Caco-2 (cell line): ENCODE data around the gene NUP160. TPM values are rescaled to one million over a fixed set of nuclear protein-coding genes. Genes with fewer than 3 reads are reported as not detected.
"Not testable (repeated sequence)": the region's sequence is repeated elsewhere in the genome, so short reads cannot be mapped to it uniquely, and the experiment has no call there.

Source experiments
- BruUV-seq: library from RNA; stranded (reverse); fragments of 400-500 nt; replicated peaks from 2 replicates; lab custom pipeline; 2021; lab: Mats Ljungman, UMichigan
- CTCF ChIA-PET: fragments of 300-600 bp; sonication (Branson Sonifier 250); formaldehyde crosslinking; loops from one replicate; lab custom pipeline; 2022; ENCODE audit warnings: antibody characterized with exemption; lab: Charles Lee
- POLR2A ChIA-PET: fragments of 300-600 bp; sonication (Branson Sonifier 250); formaldehyde crosslinking; loops from one replicate; lab custom pipeline; 2022; ENCODE audit warnings: antibody characterized with exemption; lab: Charles Lee
- DNase-seq, 2 experiments: peaks; one replicate each; pipeline versions ENCODE4 v3.0.0 to v3.0.0-alpha.2; 2020 to 2022
- H3K27me3 ChIP-seq: replicated peaks from 2 replicates; pipeline ENCODE4 v1.6.0; 2011; ENCODE audit warnings: low read length; ENCODE audit not compliant: control insufficient read depth, insufficient read depth
- H3K36me3 ChIP-seq: 2 replicates; pipeline ENCODE4 v1.5.1; 2011; ENCODE audit warnings: low read length; ENCODE audit not compliant: control insufficient read depth, insufficient read depth
- H3K4me1 ChIP-seq: fragments of 250-450 bp; sonication (Bioruptor Pico); 2 replicates; pipeline ENCODE4 v1.5.1; 2020; ENCODE audit warnings: mild to moderate bottlenecking
- H3K4me3 ChIP-seq: 2 replicates; pipeline ENCODE4 v1.5.1; 2011; ENCODE audit warnings: low read depth, mild to moderate bottlenecking, control low read depth, low read length
- H3K9me3 ChIP-seq: fragments of 250-450 bp; sonication (Bioruptor Pico); 2 replicates; pipeline ENCODE4 v1.5.1; 2020; ENCODE audit warnings: mild to moderate bottlenecking, moderate library complexity
- H3K27ac Mint-ChIP-seq: one replicate; pipeline ENCODE4 v1.8.0; 2022; ENCODE audit warnings: mixed read lengths; ENCODE audit not compliant: unreplicated experiment
- H3K27me3 Mint-ChIP-seq: one replicate; pipeline ENCODE4 v1.8.0; 2022; ENCODE audit warnings: mixed read lengths; ENCODE audit not compliant: insufficient read depth, unreplicated experiment
- H3K36me3 Mint-ChIP-seq: one replicate; pipeline ENCODE4 v1.8.0; 2022; ENCODE audit warnings: mild to moderate bottlenecking, mixed read lengths; ENCODE audit not compliant: insufficient read depth, unreplicated experiment
- H3K4me1 Mint-ChIP-seq: one replicate; pipeline ENCODE4 v1.8.0; 2022; ENCODE audit warnings: low read depth, mixed read lengths; ENCODE audit not compliant: unreplicated experiment
- H3K4me3 Mint-ChIP-seq: one replicate; pipeline ENCODE4 v1.8.0; 2022; ENCODE audit warnings: mild to moderate bottlenecking, moderate library complexity, mixed read lengths; ENCODE audit not compliant: unreplicated experiment
- H3K9me3 Mint-ChIP-seq: one replicate; pipeline ENCODE4 v1.8.0; 2022; ENCODE audit warnings: mixed read lengths; ENCODE audit not compliant: unreplicated experiment
- intact Hi-C: fragments of 100-400 bp; cut with micrococcal nuclease; formaldehyde crosslinking; loops from one replicate; pipeline ENCODE4 v1.10.0; 2022; ENCODE audit not compliant: unreplicated experiment
- total RNA-seq: library from RNA; stranded (reverse); gene quantifications from 2 replicates; pipeline ENCODE4 v1.2.3, GENCODE V29; 2022
- TF ChIP-seq, protein P1 (sequence below), 2 experiments: fragments of 200-600 bp in 1 of 2; IDR thresholded peaks; 1 replicate in 1 of 2; 2 replicates in 1 of 2; pipeline versions ENCODE4 v1.5.1 to v1.8.0; 2011 to 2022; ENCODE audit warnings: antibody characterized with exemption in 1 of 2, control low read depth in 1 of 2, inconsistent platforms in 1 of 2, low read depth in 1 of 2, low read length in 1 of 2, mild to moderate bottlenecking in 1 of 2, moderate library complexity in 1 of 2; ENCODE audit not compliant: insufficient read depth in 1 of 2, severe bottlenecking in 1 of 2, unreplicated experiment in 1 of 2

The NUP160 gene
- total RNA-seq, 1 experiment from 2014 or later, result 72.9 TPM

- H3K27me3 Mint-ChIP-seq, result no peaks in the 10 kb centered on the region
- TF ChIP-seq, protein P1, sequence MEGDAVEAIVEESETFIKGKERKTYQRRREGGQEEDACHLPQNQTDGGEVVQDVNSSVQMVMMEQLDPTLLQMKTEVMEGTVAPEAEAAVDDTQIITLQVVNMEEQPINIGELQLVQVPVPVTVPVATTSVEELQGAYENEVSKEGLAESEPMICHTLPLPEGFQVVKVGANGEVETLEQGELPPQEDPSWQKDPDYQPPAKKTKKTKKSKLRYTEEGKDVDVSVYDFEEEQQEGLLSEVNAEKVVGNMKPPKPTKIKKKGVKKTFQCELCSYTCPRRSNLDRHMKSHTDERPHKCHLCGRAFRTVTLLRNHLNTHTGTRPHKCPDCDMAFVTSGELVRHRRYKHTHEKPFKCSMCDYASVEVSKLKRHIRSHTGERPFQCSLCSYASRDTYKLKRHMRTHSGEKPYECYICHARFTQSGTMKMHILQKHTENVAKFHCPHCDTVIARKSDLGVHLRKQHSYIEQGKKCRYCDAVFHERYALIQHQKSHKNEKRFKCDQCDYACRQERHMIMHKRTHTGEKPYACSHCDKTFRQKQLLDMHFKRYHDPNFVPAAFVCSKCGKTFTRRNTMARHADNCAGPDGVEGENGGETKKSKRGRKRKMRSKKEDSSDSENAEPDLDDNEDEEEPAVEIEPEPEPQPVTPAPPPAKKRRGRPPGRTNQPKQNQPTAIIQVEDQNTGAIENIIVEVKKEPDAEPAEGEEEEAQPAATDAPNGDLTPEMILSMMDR (IDR thresholded peaks at IDR 0.05; ENCODE audit: insufficient read depth in 1 of 2, low read depth in 1 of 2, low read length in 1 of 2, severe bottlenecking in 1 of 2, unreplicated experiment in 1 of 2), result no peak
- peaks cover 55% of the 10 kb centered on the region for H3K36me3 Mint-ChIP-seq
- intact Hi-C loops, result loop anchor here (1.0 to 5.0 kb wide), 3 partner anchors 82 to 339 kb away; partner anchors contain the start of genes MTCH2, NUP160 and PSMC3
- H3K4me1 Mint-ChIP-seq, result peaks cover 15% of the 10 kb centered on the region
- no peaks in the 10 kb centered on the region for H3K9me3 ChIP-seq
- peak overlapping the region; percentile 63 for H3K4me3 ChIP-seq
- ChIA-PET POLR2A (interaction anchor here (0.6 to 0.7 kb wide), 3 partner anchors 10 to 1406 kb away, joined by 3 to 4 read pairs (median 4); no protein-coding TSS in a partner anchor), CTCF (no interaction called here)
- peak overlapping the region; percentile 100 for H3K27ac Mint-ChIP-seq
- no peaks in the 10 kb centered on the region for H3K36me3 ChIP-seq
- H3K27me3 ChIP-seq, result no peaks in the 10 kb centered on the region
- peaks cover 6% of the 10 kb centered on the region; the same call in 1 of the 2 replicates for H3K4me1 ChIP-seq
- peak; percentile 50 to 67 for DNase-seq
- no TSS peak for BruUV-seq
- no peaks in the 10 kb centered on the region for H3K9me3 Mint-ChIP-seq
- H3K4me3 Mint-ChIP-seq, result peak overlapping the region; percentile 80
These were observed 81.5 kb downstream of the NUP160 start for GRCh38 chr11:47766509-47767227.

DNA sequence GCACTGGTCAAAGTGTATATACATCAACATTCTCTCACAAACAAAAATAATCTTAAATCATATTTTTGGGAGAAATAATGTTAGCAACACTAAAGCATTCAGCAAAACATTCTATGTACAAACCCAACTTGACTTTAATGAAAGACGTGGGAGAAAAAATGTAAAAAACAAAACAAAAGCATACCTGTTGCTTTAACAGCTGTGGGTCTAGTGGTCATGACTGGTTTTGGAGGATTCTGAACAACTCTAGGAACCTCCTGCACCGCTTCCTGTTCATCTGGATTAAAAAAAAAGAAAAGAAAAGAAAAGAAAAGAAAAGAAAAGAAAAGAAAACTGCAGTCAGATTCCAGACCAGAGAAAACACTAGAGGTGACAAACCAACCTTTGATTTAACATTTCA, 83.1 kb downstream of the NUP160 start:
- no peak for DNase-seq
- Mint-ChIP-seq H3K36me3 (peaks cover 71% of the 10 kb centered on the region), H3K27me3 (no peaks in the 10 kb centered on the region), H3K9me3 (no peaks in the 10 kb centered on the region), H3K4me3 (peak overlapping the region; percentile 80), H3K4me1 (peaks cover 15% of the 10 kb centered on the region), H3K27ac (peak overlapping the region; percentile 87)
- H3K9me3 ChIP-seq, result no peaks in the 10 kb centered on the region
- POLR2A ChIA-PET, result interaction anchor here (0.6 kb wide), 1 partner anchor 12 kb away, joined by 3 read pairs; no protein-coding TSS in a partner anchor
- CTCF ChIA-PET, result no interaction called here
- TSS peak; percentile 31 for BruUV-seq
- peaks cover 6% of the 10 kb centered on the region; the same call in 1 of the 2 replicates for H3K4me1 ChIP-seq
- TF ChIP-seq, protein P1 (IDR thresholded peaks at IDR 0.05; ENCODE audit: insufficient read depth in 1 of 2, low read depth in 1 of 2, low read length in 1 of 2, severe bottlenecking in 1 of 2, unreplicated experiment in 1 of 2), result no peak
- intact Hi-C loops, result loop anchor here (5.0 kb wide), 1 partner anchor 338 kb away; the partner anchor contains the start of gene PSMC3
- H3K4me3 ChIP-seq, result no peak overlapping the region
- H3K27me3 ChIP-seq, result no peaks in the 10 kb centered on the region
- peaks cover 1% of the 10 kb centered on the region; the same call in 1 of the 2 replicates for H3K36me3 ChIP-seq

- H3K27me3 Mint-ChIP-seq, intact Hi-C loops, H3K27me3 ChIP-seq, CTCF ChIA-PET, BruUV-seq, H3K4me1 ChIP-seq, H3K4me3 ChIP-seq, H3K9me3 Mint-ChIP-seq, DNase-seq, H3K4me1 Mint-ChIP-seq, H3K36me3 ChIP-seq, H3K9me3 ChIP-seq, H3K27ac Mint-ChIP-seq, H3K4me3 Mint-ChIP-seq: not testable (repeated sequence)
- POLR2A ChIA-PET, result interaction anchor here (0.7 kb wide), 2 partner anchors 132 to 171 kb away, joined by 6 read pairs; no protein-coding TSS in a partner anchor
- H3K36me3 Mint-ChIP-seq, result peaks cover 99% of the 10 kb centered on the region
These were observed 88.9 kb downstream of the NUP160 start for GRCh38 chr11:47759291-47759690.
